Measurements from ENCODE around the gene NDC1. TPM values are rescaled to one million over a fixed set of nuclear protein-coding genes. Genes with fewer than 3 reads are reported as not detected.

Gene NDC1
- total RNA-seq, 2 donors from 2014 or later, result 32.4 to 38.7 TPM

- Mint-ChIP-seq H3K4me1 (peaks cover 14% of the 10 kb centered on the region), H3K36me3 (ENCODE audit: low read depth) (no peaks in the 10 kb centered on the region), H3K27ac (no peak overlapping the region), H3K4me3 (no peak overlapping the region), H3K9me3 (no peaks in the 10 kb centered on the region), H3K27me3 (ENCODE audit: insufficient read depth) (peaks cover 2% of the 10 kb centered on the region)
- no peak for DNase-seq
- Histone ChIP-seq H3K36me3 (ENCODE audit: control insufficient read depth, insufficient read depth, low read length) (no peaks in the 10 kb centered on the region), H3K9me3 (ENCODE audit: control insufficient read depth, low read length) (no peaks in the 10 kb centered on the region), H3K4me1 (ENCODE audit: control insufficient read depth, insufficient read depth, low read length) (no peaks in the 10 kb centered on the region), H3K9ac (ENCODE audit: extremely low read depth, low read length, poor library complexity, severe bottlenecking) (no peak overlapping the region), H3K27ac (ENCODE audit: low read depth, low read length) (no peak overlapping the region), H3K27me3 (ENCODE audit: control insufficient read depth, insufficient read depth, low read length, poor library complexity, severe bottlenecking) (peaks cover 7% of the 10 kb centered on the region), H3K4me3 (ENCODE audit: low read length) (no peak overlapping the region)
- 91 to 94% methylated on average over 9 to 16 of the region's 16 CpGs for WGBS, 2 experiments (ENCODE audit: insufficient coverage in 1 of 2, insufficient read length in 1 of 2)
- no peak for TF ChIP-seq CTCF (conservative IDR thresholded peaks at IDR 0.05)
Measured at GRCh38 chr1:53729456-53730223, 108.5 kb downstream of the NDC1 start.

GRCh38 chr1:53728702-53729455, 109.2 kb downstream of the NDC1 start:
- H3K9ac ChIP-seq (ENCODE audit: extremely low read depth, low read length, poor library complexity, severe bottlenecking), result no peak overlapping the region
- H3K9me3 Mint-ChIP-seq, result no peaks in the 10 kb centered on the region
- no peak for DNase-seq
- H3K4me3 ChIP-seq (ENCODE audit: low read length), result no peak overlapping the region
- no peaks in the 10 kb centered on the region for H3K36me3 Mint-ChIP-seq (ENCODE audit: low read depth)
- H3K4me3 Mint-ChIP-seq, result no peak overlapping the region
- H3K27ac Mint-ChIP-seq, result no peak overlapping the region
- H3K27me3 ChIP-seq (ENCODE audit: control insufficient read depth, insufficient read depth, low read length, poor library complexity, severe bottlenecking), result peaks cover 7% of the 10 kb centered on the region
- H3K9me3 ChIP-seq (ENCODE audit: control insufficient read depth, low read length), result no peaks in the 10 kb centered on the region
- no peaks in the 10 kb centered on the region for H3K4me1 ChIP-seq (ENCODE audit: control insufficient read depth, insufficient read depth, low read length)
- 92 to 94% methylated on average over 15 to 16 of the region's 17 CpGs for WGBS, 2 experiments (ENCODE audit: insufficient coverage in 1 of 2, insufficient read length in 1 of 2)
- no peak for TF ChIP-seq CTCF (conservative IDR thresholded peaks at IDR 0.05)
- H3K4me1 Mint-ChIP-seq, result peaks cover 14% of the 10 kb centered on the region
- no peaks in the 10 kb centered on the region for H3K27me3 Mint-ChIP-seq (ENCODE audit: insufficient read depth)
- no peak overlapping the region for H3K27ac ChIP-seq (ENCODE audit: low read depth, low read length)
- no peaks in the 10 kb centered on the region for H3K36me3 ChIP-seq (ENCODE audit: control insufficient read depth, insufficient read depth, low read length)

- H3K36me3 ChIP-seq (ENCODE audit: control insufficient read depth, insufficient read depth, low read length), result no peaks in the 10 kb centered on the region
- H3K4me1 ChIP-seq (ENCODE audit: control insufficient read depth, insufficient read depth, low read length), result no peaks in the 10 kb centered on the region
- no peaks in the 10 kb centered on the region for H3K9me3 Mint-ChIP-seq
- H3K27ac Mint-ChIP-seq, result no peak overlapping the region
- no peak for TF ChIP-seq CTCF (conservative IDR thresholded peaks at IDR 0.05)
- DNase-seq, result no peak
- H3K4me3 Mint-ChIP-seq, result no peak overlapping the region
- H3K4me3 ChIP-seq (ENCODE audit: low read length), result no peak overlapping the region
- no peak overlapping the region for H3K9ac ChIP-seq (ENCODE audit: extremely low read depth, low read length, poor library complexity, severe bottlenecking)
- H3K36me3 Mint-ChIP-seq (ENCODE audit: low read depth), result no peaks in the 10 kb centered on the region
- H3K27me3 ChIP-seq (ENCODE audit: control insufficient read depth, insufficient read depth, low read length, poor library complexity, severe bottlenecking), result peaks cover 7% of the 10 kb centered on the region
- H3K4me1 Mint-ChIP-seq, result peaks cover 14% of the 10 kb centered on the region
- 83% methylated on average over 1 of the region's 1 CpG; no CpG with 5 or more reads in 1 of the 2 experiments for WGBS, 2 experiments (ENCODE audit: insufficient coverage in 1 of 2, insufficient read length in 1 of 2)
- no peaks in the 10 kb centered on the region for H3K9me3 ChIP-seq (ENCODE audit: control insufficient read depth, low read length)
- no peaks in the 10 kb centered on the region for H3K27me3 Mint-ChIP-seq (ENCODE audit: insufficient read depth)
- H3K27ac ChIP-seq (ENCODE audit: low read depth, low read length), result no peak overlapping the region
Measured at GRCh38 chr1:53728196-53728595, 109.9 kb downstream of the NDC1 start.

Measured in endodermal cell (in vitro differentiated cells).